Neural progenitor cell (in vitro differentiated cells): ENCODE data around the gene KATNAL1. TPM values are rescaled to one million over a fixed set of nuclear protein-coding genes. Genes with fewer than 3 reads are reported as not detected.

ENCODE experiments used
- DNase-seq: peaks from one replicate; pipeline ENCODE4 v3.0.0-alpha.2; 2016; ENCODE audit warnings: low spot score
- H2AFZ ChIP-seq: fragments of 200-600 bp; sonication (generic); replicated peaks from 2 replicates; pipeline ENCODE4 v1.6.1; 2016; ENCODE audit warnings: antibody characterized with exemption
- H3F3A ChIP-seq: fragments of 200-600 bp; sonication (generic); 2 replicates; pipeline ENCODE4 v1.6.1; 2016; ENCODE audit warnings: antibody characterized with exemption, low read depth
- H3K27ac ChIP-seq: fragments of 200-600 bp; sonication (generic); 2 replicates; pipeline ENCODE4 v1.5.1; 2016; ENCODE audit warnings: mild to moderate bottlenecking
- H3K27me3 ChIP-seq: fragments of 200-600 bp; sonication (generic); 2 replicates; pipeline ENCODE4 v1.6.1; 2016; ENCODE audit warnings: mild to moderate bottlenecking, moderate library complexity
- H3K36me3 ChIP-seq: fragments of 200-600 bp; sonication (generic); 2 replicates; pipeline ENCODE4 v1.5.1; 2016
- H3K4me1 ChIP-seq: fragments of 200-600 bp; sonication (generic); 2 replicates; pipeline ENCODE4 v1.6.1; 2016; ENCODE audit warnings: mixed run types
- H3K4me2 ChIP-seq: fragments of 200-600 bp; sonication (generic); 2 replicates; pipeline ENCODE4 v1.6.1; 2016
- H3K4me3 ChIP-seq: fragments of 200-600 bp; sonication (generic); 2 replicates; pipeline ENCODE4 v1.5.1; 2016
- H3K79me2 ChIP-seq: fragments of 200-600 bp; sonication (generic); 2 replicates; pipeline ENCODE4 v1.6.1; 2016; ENCODE audit warnings: low read depth
- H3K9ac ChIP-seq: fragments of 200-600 bp; sonication (generic); 2 replicates; pipeline ENCODE4 v1.6.1; 2016
- H3K9me3 ChIP-seq: fragments of 200-600 bp; sonication (generic); 2 replicates; pipeline ENCODE4 v1.5.1; 2016; ENCODE audit warnings: low read depth
- H4K20me1 ChIP-seq: fragments of 200-600 bp; sonication (generic); 2 replicates; pipeline ENCODE4 v1.6.1; 2016; ENCODE audit warnings: low read depth
- H3K27ac Mint-ChIP-seq: 3 replicates; pipeline ENCODE4 v1.8.0; 2021; ENCODE audit warnings: mixed read lengths
- H3K27me3 Mint-ChIP-seq: 2 replicates; pipeline ENCODE4 v1.8.0; 2022; ENCODE audit warnings: low read depth, mild to moderate bottlenecking, inconsistent platforms, moderate library complexity, mixed read lengths; ENCODE audit not compliant: insufficient read depth
- H3K36me3 Mint-ChIP-seq: 3 replicates; pipeline ENCODE4 v1.8.0; 2021; ENCODE audit warnings: mixed read lengths
- H3K4me1 Mint-ChIP-seq: 3 replicates; pipeline ENCODE4 v1.8.0; 2021; ENCODE audit warnings: mixed read lengths
- H3K4me3 Mint-ChIP-seq: 3 replicates; pipeline ENCODE4 v1.8.0; 2021; ENCODE audit warnings: mild to moderate bottlenecking, moderate library complexity, mixed read lengths
- H3K9me3 Mint-ChIP-seq: 3 replicates; pipeline ENCODE4 v1.8.0; 2020; ENCODE audit warnings: mixed read lengths
- CTCF ChIP-seq: fragments of 200-600 bp; sonication (generic); IDR thresholded peaks from 2 replicates; pipeline ENCODE4 v1.5.1; 2017; ENCODE audit warnings: antibody characterized with exemption, mild to moderate bottlenecking
- EZH2 ChIP-seq: fragments of 200-600 bp; sonication (generic); IDR thresholded peaks from 2 replicates; pipeline ENCODE4 v1.6.1; 2017; ENCODE audit warnings: antibody characterized with exemption, mild to moderate bottlenecking, moderate library complexity
- EZH2phosphoT487 ChIP-seq: fragments of 200-600 bp; sonication (generic); IDR thresholded peaks from 2 replicates; pipeline ENCODE4 v1.6.1; 2017; ENCODE audit warnings: antibody characterized with exemption
- total RNA-seq: library from RNA; depleted of rRNA; stranded (reverse); fragments of >200 nt; gene quantifications from 2 replicates; pipeline ENCODE4 v1.2.3, GENCODE V29; 2015; ENCODE audit warnings: low replicate concordance

KATNAL1 gene
- total RNA-seq, 1 donor from 2014 or later = 33.6 TPM

GRCh38 chr13:30204564-30204963 lies 102.8 kb downstream of the KATNAL1 start:
- H3K27ac Mint-ChIP-seq = no peak overlapping the region
- peaks cover 2% of the 10 kb centered on the region for H3K27me3 Mint-ChIP-seq
- Histone ChIP-seq H3K27ac (no peak overlapping the region), H3F3A (no peaks in the 10 kb centered on the region), H3K4me1 (no peaks in the 10 kb centered on the region), H3K4me2 (no peak overlapping the region), H3K27me3 (no peaks in the 10 kb centered on the region), H3K9me3 (no peaks in the 10 kb centered on the region), H4K20me1 (no peaks in the 10 kb centered on the region), H2AFZ (no peak overlapping the region), H3K36me3 (no peaks in the 10 kb centered on the region), H3K79me2 (no peaks in the 10 kb centered on the region), H3K4me3 (no peak overlapping the region), H3K9ac (no peak overlapping the region)
- TF ChIP-seq EZH2phosphoT487 (no peak), CTCF (no peak), EZH2 (no peak)
- H3K36me3 Mint-ChIP-seq = peaks cover 12% of the 10 kb centered on the region
- no peak overlapping the region for H3K4me3 Mint-ChIP-seq
- no peaks in the 10 kb centered on the region for H3K4me1 Mint-ChIP-seq
- no peaks in the 10 kb centered on the region for H3K9me3 Mint-ChIP-seq
- no peak for DNase-seq

- Histone ChIP-seq H3K79me2 (no peaks in the 10 kb centered on the region), H3K9ac (no peak overlapping the region), H4K20me1 (no peaks in the 10 kb centered on the region), H3K9me3 (no peaks in the 10 kb centered on the region), H3K4me3 (no peak overlapping the region), H3K4me2 (peak overlapping the region; percentile 2), H3F3A (no peaks in the 10 kb centered on the region), H2AFZ (no peak overlapping the region), H3K36me3 (no peaks in the 10 kb centered on the region), H3K27me3 (no peaks in the 10 kb centered on the region), H3K27ac (no peak overlapping the region), H3K4me1 (peaks cover 13% of the 10 kb centered on the region)
- peak; percentile 65 for DNase-seq
- Mint-ChIP-seq H3K27me3 (no peaks in the 10 kb centered on the region), H3K36me3 (peaks cover 1% of the 10 kb centered on the region), H3K9me3 (no peaks in the 10 kb centered on the region), H3K4me3 (peak overlapping the region; percentile 37), H3K27ac (peak overlapping the region; percentile 13), H3K4me1 (peaks cover 40% of the 10 kb centered on the region)
- TF ChIP-seq EZH2 (no peak), EZH2phosphoT487 (no peak), CTCF (no peak)
Observed at GRCh38 chr13:30196025-30196424, 111.3 kb downstream of the KATNAL1 start.

DNA sequence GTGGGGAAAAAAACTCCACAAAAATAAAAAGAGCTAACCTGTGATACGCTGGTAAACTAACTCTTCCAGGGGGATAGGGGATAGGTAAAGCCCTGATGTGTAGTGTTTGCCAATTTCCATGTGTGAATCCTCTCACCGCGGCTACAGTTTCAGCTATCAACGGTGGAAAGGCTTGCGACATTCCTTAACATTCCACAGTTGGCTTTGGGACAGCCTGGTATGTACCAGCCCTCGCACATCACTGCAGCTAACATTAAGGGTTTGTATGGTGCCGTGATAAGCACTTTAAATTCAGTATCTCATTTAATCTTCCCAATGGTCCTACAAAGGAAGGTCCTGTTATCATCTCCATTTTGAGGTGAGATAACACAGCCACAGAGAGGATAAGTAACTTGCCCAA lies 112.4 kb downstream of the KATNAL1 start:
- no peaks in the 10 kb centered on the region for H3K9me3 Mint-ChIP-seq
- H3K4me3 Mint-ChIP-seq = no peak overlapping the region
- Histone ChIP-seq H3K27ac (no peak overlapping the region), H3K4me1 (peaks cover 13% of the 10 kb centered on the region), H3K9me3 (no peaks in the 10 kb centered on the region), H4K20me1 (no peaks in the 10 kb centered on the region), H3K4me2 (no peak overlapping the region), H3K9ac (no peak overlapping the region), H3K27me3 (no peaks in the 10 kb centered on the region), H3K79me2 (no peaks in the 10 kb centered on the region), H3K36me3 (no peaks in the 10 kb centered on the region), H2AFZ (no peak overlapping the region), H3K4me3 (no peak overlapping the region), H3F3A (no peaks in the 10 kb centered on the region)
- TF ChIP-seq EZH2 (no peak), EZH2phosphoT487 (no peak), CTCF (no peak)
- no peaks in the 10 kb centered on the region for H3K27me3 Mint-ChIP-seq
- no peak for DNase-seq
- peaks cover 40% of the 10 kb centered on the region for H3K4me1 Mint-ChIP-seq
- H3K36me3 Mint-ChIP-seq = no peaks in the 10 kb centered on the region
- peak overlapping the region; percentile 71 for H3K27ac Mint-ChIP-seq
